ENCODE measurements around the gene BCCIP.

BCCIP gene

GRCh38 chr10:125822878-125823662 is at the start of gene BCCIP, which contains the start of gene UROS:
Gene BCCIP, plus strand, starts transcription at chr10:125823546. Its CDS starts 12 bp downstream, at chr10:125823558.
Gene UROS, minus strand, starts transcription at chr10:125823258. Its CDS starts 6,759 bp downstream, at chr10:125816499.
- peak; percentile 97 for DNase-seq (ENCODE audit: low spot score)

GRCh38 chr10:125773687-125774543 is 49.4 kb upstream of the BCCIP start:
- peak; percentile 49 for DNase-seq (ENCODE audit: low spot score)

- no peak for DNase-seq (ENCODE audit: low spot score)
Observed at GRCh38 chr10:125774581-125775191, 48.7 kb upstream of the BCCIP start.

- DNase-seq (ENCODE audit: low spot score) = no peak
Observed at GRCh38 chr10:125775491-125776106, 47.7 kb upstream of the BCCIP start, which contains the start of gene MMP21. Gene MMP21, minus strand, starts transcription at chr10:125775821. Its CDS starts 0 bp downstream, at chr10:125775821.

- no peak for DNase-seq (ENCODE audit: low spot score)
Observed at GRCh38 chr10:125777806-125778205, 45.5 kb upstream of the BCCIP start.

- no peak for DNase-seq (ENCODE audit: low spot score)
Observed at GRCh38 chr10:125778556-125778955, 44.8 kb upstream of the BCCIP start.

- DNase-seq (ENCODE audit: low spot score) = no peak
Observed at GRCh38 chr10:125779403-125780327, 43.7 kb upstream of the BCCIP start.

- DNase-seq (ENCODE audit: low spot score) = no peak
Observed at GRCh38 chr10:125781374-125781773, 42.0 kb upstream of the BCCIP start.

- no peak for DNase-seq (ENCODE audit: low spot score)
Observed at GRCh38 chr10:125782054-125782453, 41.3 kb upstream of the BCCIP start.

- DNase-seq (ENCODE audit: low spot score) = peak; percentile 35
Observed at GRCh38 chr10:125782616-125783015, 40.7 kb upstream of the BCCIP start.

- no peak for DNase-seq (ENCODE audit: low spot score)
Observed at GRCh38 chr10:125783408-125783807, 39.9 kb upstream of the BCCIP start.

- DNase-seq (ENCODE audit: low spot score) = no peak
Observed at GRCh38 chr10:125783957-125784356, 39.4 kb upstream of the BCCIP start.

- no peak for DNase-seq (ENCODE audit: low spot score)
Observed at GRCh38 chr10:125785791-125786190, 37.6 kb upstream of the BCCIP start.

- DNase-seq (ENCODE audit: low spot score) = no peak
Observed at GRCh38 chr10:125788156-125789034, 35.0 kb upstream of the BCCIP start.

GRCh38 chr10:125792342-125793300 is 30.7 kb upstream of the BCCIP start:
- DNase-seq (ENCODE audit: low spot score) = no peak

GRCh38 chr10:125795128-125795527 is 28.2 kb upstream of the BCCIP start:
- DNase-seq (ENCODE audit: low spot score) = no peak

- no peak for DNase-seq (ENCODE audit: low spot score)
Observed at GRCh38 chr10:125795637-125796190, 27.6 kb upstream of the BCCIP start.

GRCh38 chr10:125797424-125797823 is 25.9 kb upstream of the BCCIP start:
- no peak for DNase-seq (ENCODE audit: low spot score)
